Adrenal gland (tissue), 12 donors: ENCODE results near the gene GNAL. TPM values are rescaled to one million over a fixed set of nuclear protein-coding genes. Genes with fewer than 3 reads are reported as not detected.

Source experiments
- DNase-seq, 7 donors: peaks; one replicate each; pipeline ENCODE4 v3.0.0-alpha.2; 2019 to 2020
- H3K27ac ChIP-seq, 5 donors: fragments of 200-600 bp; sonication (generic) in 4 of 5; 1 replicate in 3 of 5; 2 replicates in 2 of 5; pipeline versions ENCODE4 v1.5.1 to v1.8.0; 2016 to 2020; ENCODE audit warnings: mild to moderate bottlenecking in 1 of 5
- H3K27me3 ChIP-seq: fragments of 200-600 bp; 2 replicates; pipeline ENCODE4 v1.8.0; 2021
- H3K36me3 ChIP-seq, 2 donors: fragments of 200-600 bp; replicated peaks in 1 of 2; 1 replicate in 1 of 2; 2 replicates in 1 of 2; pipeline versions ENCODE4 v1.5.1 to v1.8.0; 2018 to 2022
- H3K4me1 ChIP-seq, 2 donors: fragments of 200-600 bp; replicated peaks in 1 of 2; 1 replicate in 1 of 2; 2 replicates in 1 of 2; pipeline versions ENCODE4 v1.5.1 to v1.8.0; 2018 to 2021
- H3K4me3 ChIP-seq, 4 donors: fragments of 200-600 bp; sonication (generic) in 3 of 4; one replicate each; pipeline ENCODE4 v1.5.1; 2016 to 2018
- H3K9me3 ChIP-seq, 3 donors: fragments of 200-600 bp; sonication (generic) in 1 of 3; replicated peaks in 1 of 3; 1 replicate in 2 of 3; 2 replicates in 1 of 3; pipeline versions ENCODE4 v1.5.1 to v1.8.0; 2016 to 2021
- CTCF ChIP-seq, 6 experiments: fragments of 450-650 bp in 4 of 6; fragments of 200-600 bp in 2 of 6; sonication (generic) in 1 of 6; IDR thresholded peaks; 1 replicate in 5 of 6; 2 replicates in 1 of 6; pipeline versions ENCODE4 v1.5.1 to v1.8.0; 2016 to 2021; ENCODE audit warnings: antibody characterized with exemption in 6 of 6, mild to moderate bottlenecking in 2 of 6, moderate library complexity in 1 of 6
- POLR2A ChIP-seq, 2 donors: fragments of 450-650 bp; IDR thresholded peaks; one replicate each; pipeline ENCODE4 v1.6.1; 2017; ENCODE audit warnings: antibody characterized with exemption in 2 of 2, mild to moderate bottlenecking in 2 of 2, moderate library complexity in 1 of 2
- WGBS, 4 donors: extraction: QIAGEN DNeasy Blood & Tissue Kit in 2 of 4; methylation state at CpG; one replicate each; pipeline versions ENCODE4 v1.1.5 to v1.1.7; 2013 to 2017; 5-methylcytosine and 5-hydroxymethylcytosine counted together
- intact Hi-C, 2 donors: fragments of 100-400 bp; cut with DNase I; formaldehyde crosslinking; loops; one replicate each; pipeline versions ENCODE4 v1.14.1 to v1.15.0; 2022 to 2023
- polyA plus RNA-seq, 3 donors: library from polyadenylated mRNA; stranded (reverse); fragments of 200-250 nt in 2 of 3; fragments of 350-450 nt in 1 of 3; fragmentation: Illumina TruSeq in 1 of 3; extraction: RNeasy Lipid Tissue Mini Kit (QIAGEN cat#74804) in 1 of 3; gene quantifications; one replicate each; pipeline ENCODE4 v1.2.3, GENCODE V29; 2013 to 2014
- total RNA-seq, 9 donors: library from RNA; depleted of rRNA in 4 of 9; stranded (reverse); fragments of >200 nt in 4 of 9; fragments of 120-200 nt in 1 of 9; fragmentation: NEBNext Ultra II Directional in 1 of 9; extraction: Animal tissue kit (Norgen Biotek cat#: 25700) in 1 of 9; gene quantifications; one replicate each; pipeline versions ENCODE4 v1.1.0 to v1.2.4, GENCODE V29; 2013 to 2023
- donor health status: healthy with polysubstance abuse.
- donor health status: Bipolar disorder and iron deficiency.
- donor health status: DM: yes; HTN: yes; CAD: no.
- donor health status: DM: no; HTN: no; CAD: no.
- donor health status: DM: no; HTN: no; CAD: no.
- donor health status: DM: yes; HTN: yes; CAD: no.

The GNAL gene
- total and polyA plus RNA-seq, 12 donors = 0.48 to 7.0 (median 2.3) TPM

DNA sequence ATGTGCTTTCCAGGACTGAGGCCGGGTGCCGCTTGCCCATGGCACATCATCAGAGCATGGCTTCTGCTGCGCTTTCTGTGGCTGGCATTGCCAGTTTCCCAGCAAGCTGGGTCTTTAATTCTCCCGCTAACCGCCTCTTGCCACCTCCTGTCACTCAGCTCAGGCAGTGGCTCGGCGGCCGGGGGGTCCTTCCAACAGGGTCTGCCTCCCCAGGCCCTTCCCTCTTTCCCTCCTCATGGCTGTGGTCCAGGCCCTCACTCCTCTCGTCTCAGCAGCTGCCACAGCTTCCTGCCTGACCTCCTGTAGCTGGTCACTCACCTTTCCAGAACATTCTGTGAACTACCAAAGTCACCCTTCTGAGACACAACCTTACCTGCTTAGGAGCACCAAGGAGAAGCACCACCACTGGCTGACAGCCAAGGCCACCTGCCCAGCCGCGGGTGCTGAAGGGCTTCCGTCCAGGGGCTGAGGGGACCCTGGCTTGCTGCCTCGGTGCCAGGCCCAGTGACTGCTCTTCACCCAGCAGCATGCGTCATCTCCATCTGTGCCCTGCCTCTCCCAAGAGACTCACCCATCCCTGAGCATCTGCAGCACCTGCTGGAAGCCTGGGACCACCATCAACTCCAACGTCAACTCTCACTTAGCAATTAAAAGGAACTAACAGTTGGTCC lies 184.7 kb downstream of the GNAL start:
- Histone ChIP-seq H3K36me3 (no peaks in the 10 kb centered on the region), H3K4me1 (no peaks in the 10 kb centered on the region), H3K27me3 (no peaks in the 10 kb centered on the region), H3K27ac (no peak overlapping the region), H3K4me3 (no peak overlapping the region), H3K9me3 (no peaks in the 10 kb centered on the region)
- intact Hi-C loops = loop anchor here in 1 of 2 donors (10.0 kb wide), 1 partner anchor 139 kb away; no protein-coding TSS in a partner anchor
- no peak for DNase-seq
- no peak for TF ChIP-seq POLR2A (IDR thresholded peaks at IDR 0.05)
- 77 to 99% (median 80%) methylated on average over 9 to 15 of the region's 15 CpGs for WGBS, 4 donors

- WGBS, 4 donors = 81 to 88% (median 82%) methylated on average over 3 to 8 of the region's 8 CpGs
Measured at GRCh38 chr18:11874676-11875075, 185.6 kb downstream of the GNAL start.

GRCh38 chr18:11877497-11878135 lies 188.6 kb downstream of the GNAL start:
- H3K27ac ChIP-seq = no peak overlapping the region
- H3K36me3 ChIP-seq = no peaks in the 10 kb centered on the region
- no peaks in the 10 kb centered on the region for H3K27me3 ChIP-seq
- TF ChIP-seq CTCF (IDR thresholded peaks at IDR 0.05) (no peak), POLR2A (IDR thresholded peaks at IDR 0.05) (no peak)
- H3K9me3 ChIP-seq = no peaks in the 10 kb centered on the region
- no peak overlapping the region for H3K4me3 ChIP-seq
- H3K4me1 ChIP-seq = no peaks in the 10 kb centered on the region
- intact Hi-C loops = loop anchor here in 1 of 2 donors (10.0 kb wide), 1 partner anchor 143 kb away; no protein-coding TSS in a partner anchor
- WGBS, 4 donors = 92 to 96% (median 94%) methylated on average over 10 of the region's 10 CpGs
- DNase-seq = no peak

More at GRCh38 chr18:11874676-11875075, 185.6 kb downstream of the GNAL start:
- intact Hi-C loops = loop anchor here in 1 of 2 donors (10.0 kb wide), 1 partner anchor 140 kb away; no protein-coding TSS in a partner anchor
- Histone ChIP-seq H3K36me3 (no peaks in the 10 kb centered on the region), H3K27ac (no peak overlapping the region), H3K27me3 (no peaks in the 10 kb centered on the region), H3K9me3 (no peaks in the 10 kb centered on the region), H3K4me3 (no peak overlapping the region), H3K4me1 (no peaks in the 10 kb centered on the region)
- TF ChIP-seq CTCF (IDR thresholded peaks at IDR 0.05) (no peak), POLR2A (IDR thresholded peaks at IDR 0.05) (no peak)
- DNase-seq = no peak

GRCh38 chr18:11880586-11881304 lies 191.7 kb downstream of the GNAL start:
- no peak overlapping the region for H3K4me3 ChIP-seq
- H3K36me3 ChIP-seq = peaks cover 0 to 15% of the 10 kb centered on the region in 2 donors
- no peaks in the 10 kb centered on the region for H3K4me1 ChIP-seq
- no peaks in the 10 kb centered on the region for H3K9me3 ChIP-seq
- TF ChIP-seq POLR2A (IDR thresholded peaks at IDR 0.05) (no peak), CTCF (IDR thresholded peaks at IDR 0.05) (no peak)
- DNase-seq = no peak
- H3K27me3 ChIP-seq = no peaks in the 10 kb centered on the region
- intact Hi-C loops = loop anchor here in 1 of 2 donors (10.0 kb wide), 1 partner anchor 226 kb away; no protein-coding TSS in a partner anchor
- WGBS, 4 donors = 93 to 96% (median 96%) methylated on average over 17 to 30 of the region's 30 CpGs
- no peak overlapping the region for H3K27ac ChIP-seq
